NT2/D1 (cell line): ENCODE data around the gene PDE8A.

ENCODE experiments used
- DNase-seq: peaks from one replicate; pipeline ENCODE4 v3.0.0-alpha.2; 2011; ENCODE audit warnings: low read depth, low spot score
- H3K27me3 ChIP-seq: 2 replicates; pipeline ENCODE4 v1.6.0; 2011; ENCODE audit warnings: mild to moderate bottlenecking; ENCODE audit not compliant: insufficient read length, insufficient read depth
- H3K36me3 ChIP-seq: 2 replicates; pipeline ENCODE4 v1.6.1; 2011; ENCODE audit warnings: mild to moderate bottlenecking, low read length, mixed read lengths; ENCODE audit not compliant: insufficient read depth, insufficient read length
- H3K4me1 ChIP-seq: 2 replicates; pipeline ENCODE4 v1.5.1; 2011; ENCODE audit not compliant: insufficient read depth, insufficient read length
- H3K4me3 ChIP-seq: 2 replicates; pipeline ENCODE4 v1.5.1; 2011; ENCODE audit warnings: low read depth; ENCODE audit not compliant: insufficient read length
- H3K9ac ChIP-seq: 2 replicates; pipeline ENCODE4 v1.6.0; 2011; ENCODE audit warnings: low read depth; ENCODE audit not compliant: insufficient read length
- H3K9me3 ChIP-seq: 2 replicates; pipeline ENCODE4 v1.5.1; 2011; ENCODE audit warnings: mild to moderate bottlenecking, low read length; ENCODE audit not compliant: insufficient read depth
- SUZ12 ChIP-seq: IDR thresholded peaks from 2 replicates; pipeline ENCODE4 v1.6.1; 2011; ENCODE audit not compliant: insufficient read length, insufficient read depth; ENCODE audit errors: extremely low read depth
- YY1 ChIP-seq: IDR thresholded peaks from 2 replicates; pipeline ENCODE4 v1.6.1; 2011; ENCODE audit not compliant: insufficient read length, insufficient read depth
- ZNF274 ChIP-seq: IDR thresholded peaks from 2 replicates; pipeline ENCODE4 v1.6.1; 2011; ENCODE audit warnings: mild to moderate bottlenecking, low read depth, low read length

The PDE8A gene

DNA sequence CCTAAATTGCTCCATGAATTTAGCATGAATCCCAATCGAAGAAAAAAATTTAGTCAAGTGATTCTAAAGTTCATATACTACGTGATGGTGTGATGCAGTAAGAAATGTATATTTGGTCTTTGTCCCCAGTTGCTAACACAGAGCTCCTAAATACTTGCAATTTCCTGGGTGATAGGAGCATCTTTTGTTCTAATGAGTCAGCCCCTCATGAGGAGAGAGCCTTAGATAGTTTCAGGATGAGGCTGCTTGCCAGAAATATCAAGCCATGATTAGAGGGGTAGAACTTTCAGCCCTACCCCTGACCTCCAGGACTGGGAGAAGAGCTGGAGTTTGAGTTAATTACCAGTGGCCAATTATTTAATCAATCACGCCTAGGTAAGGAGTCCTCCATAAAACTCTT, 170.2 kb downstream of the PDE8A start:
- Histone ChIP-seq H3K9ac (no peak overlapping the region), H3K4me3 (no peak overlapping the region), H3K9me3 (no peaks in the 10 kb centered on the region), H3K36me3 (no peaks in the 10 kb centered on the region), H3K4me1 (no peaks in the 10 kb centered on the region), H3K27me3 (no peaks in the 10 kb centered on the region)
- no peak for DNase-seq
- TF ChIP-seq ZNF274 (no peak), SUZ12 (no peak), YY1 (no peak)

DNA sequence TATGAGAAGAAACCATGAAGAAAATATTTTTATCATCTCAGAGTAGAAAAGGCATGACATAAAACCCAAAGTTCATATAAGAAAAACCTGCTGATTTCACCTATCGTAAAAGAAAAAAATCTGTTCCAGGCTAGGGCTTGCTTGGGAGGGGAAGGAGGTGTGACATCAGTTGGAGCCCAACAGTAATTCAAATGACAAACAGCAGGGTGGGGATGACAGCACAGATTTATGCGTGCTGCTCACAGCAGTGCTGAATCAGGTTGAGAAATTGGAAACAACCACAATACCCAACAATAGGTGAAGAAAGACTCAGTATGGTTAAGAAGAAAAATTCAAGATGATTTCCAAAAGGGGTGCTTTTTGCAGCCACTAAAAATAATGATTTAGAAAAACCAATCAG, 172.4 kb downstream of the PDE8A start:
- Histone ChIP-seq H3K27me3 (no peaks in the 10 kb centered on the region), H3K9ac (no peak overlapping the region), H3K9me3 (no peaks in the 10 kb centered on the region), H3K4me1 (no peaks in the 10 kb centered on the region), H3K36me3 (no peaks in the 10 kb centered on the region), H3K4me3 (no peak overlapping the region)
- DNase-seq, result peak; percentile 23
- TF ChIP-seq YY1, result no peak
- TF ChIP-seq SUZ12, result no peak
- no peak for TF ChIP-seq ZNF274

DNA sequence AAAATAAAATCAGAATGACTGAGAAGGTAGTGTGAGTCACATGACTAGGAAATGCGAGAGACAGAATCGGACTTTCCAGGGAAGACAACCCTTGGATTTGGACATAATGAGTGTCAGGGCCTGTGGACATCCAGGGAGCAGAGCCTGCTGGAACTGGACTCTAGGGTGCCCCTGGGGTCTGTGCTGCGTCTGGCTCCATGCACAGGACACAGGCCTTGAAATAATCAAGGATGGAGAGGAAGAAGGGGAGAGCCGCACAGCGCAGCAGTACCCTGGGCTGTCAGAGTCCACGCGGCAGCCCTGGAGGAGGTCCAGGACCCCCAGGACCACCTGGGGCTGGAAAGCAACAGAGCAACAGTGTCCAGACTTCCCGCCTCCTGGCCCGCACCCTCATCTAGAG, 173.7 kb downstream of the PDE8A start:
- no peak overlapping the region for H3K4me3 ChIP-seq
- TF ChIP-seq ZNF274, result no peak
- no peak for TF ChIP-seq YY1
- TF ChIP-seq SUZ12, result no peak
- H3K9ac ChIP-seq, result no peak overlapping the region
- no peaks in the 10 kb centered on the region for H3K27me3 ChIP-seq
- no peak for DNase-seq
- H3K36me3 ChIP-seq, result no peaks in the 10 kb centered on the region
- no peaks in the 10 kb centered on the region for H3K4me1 ChIP-seq
- H3K9me3 ChIP-seq, result no peaks in the 10 kb centered on the region

DNA sequence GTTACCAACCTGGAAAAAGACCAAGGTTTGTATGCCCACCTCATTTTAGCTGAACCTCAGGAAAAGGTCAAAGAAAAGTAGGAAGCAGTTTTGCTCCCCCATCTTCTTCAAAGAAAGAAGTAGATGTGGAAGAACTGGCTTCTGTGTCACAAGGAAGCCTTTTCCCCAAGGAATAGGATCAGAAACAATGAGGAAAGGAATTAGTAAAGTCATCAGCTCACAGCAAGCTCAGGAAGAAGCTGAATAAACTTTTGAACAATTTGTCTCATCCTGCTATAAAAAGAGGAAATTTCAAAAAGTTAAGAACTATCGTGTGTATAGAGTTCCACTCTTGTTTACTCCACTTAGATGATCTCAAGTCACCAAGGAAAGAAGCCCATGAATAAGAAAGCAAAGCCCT, 174.2 kb downstream of the PDE8A start:
- Histone ChIP-seq H3K36me3 (no peaks in the 10 kb centered on the region), H3K4me3 (no peak overlapping the region), H3K9ac (no peak overlapping the region), H3K9me3 (no peaks in the 10 kb centered on the region), H3K4me1 (no peaks in the 10 kb centered on the region), H3K27me3 (no peaks in the 10 kb centered on the region)
- no peak for DNase-seq
- TF ChIP-seq SUZ12 (no peak), ZNF274 (no peak), YY1 (no peak)

DNA sequence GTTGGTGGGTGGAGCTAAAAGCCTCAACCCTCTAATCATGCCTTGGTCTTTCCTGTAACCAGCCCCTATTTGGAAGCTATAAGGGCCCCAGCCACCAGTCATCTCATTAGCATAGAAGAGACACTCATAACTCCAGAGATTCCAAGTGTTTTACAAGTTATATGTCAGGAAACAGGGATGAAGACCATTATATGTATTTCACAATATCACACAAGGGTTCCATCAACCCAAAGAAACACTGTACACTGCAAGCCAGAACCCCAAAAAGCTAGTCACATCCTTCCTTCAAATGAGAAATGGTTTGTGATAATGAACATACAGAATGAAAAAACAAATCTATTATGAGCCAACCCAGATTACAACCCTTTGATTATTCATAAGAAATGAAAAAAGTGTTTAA, 175.7 kb downstream of the PDE8A start:
- H3K9ac ChIP-seq, result no peak overlapping the region
- no peaks in the 10 kb centered on the region for H3K36me3 ChIP-seq

DNA sequence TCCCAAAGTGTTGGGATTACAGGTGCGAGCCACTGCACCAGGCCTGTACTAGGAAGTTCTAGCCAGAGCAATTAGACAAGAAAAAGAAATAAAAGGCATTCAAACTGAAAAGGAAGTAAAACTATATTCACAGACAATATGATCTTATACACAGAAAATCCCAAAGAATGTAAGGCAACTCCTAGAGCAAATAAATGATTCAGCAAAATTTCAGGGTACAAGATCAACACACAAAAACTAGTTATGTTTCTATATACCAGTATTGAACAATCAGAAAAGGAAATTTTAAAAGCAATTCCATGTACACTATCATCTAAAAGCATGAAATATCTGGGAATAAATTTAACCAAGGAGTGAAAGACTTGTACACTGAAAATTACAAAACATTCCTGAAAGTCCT, 180.6 kb downstream of the PDE8A start:
- H3K4me1 ChIP-seq, result no peaks in the 10 kb centered on the region
- TF ChIP-seq YY1 (no peak), SUZ12 (no peak), ZNF274 (no peak)
- H3K9ac ChIP-seq, result no peak overlapping the region
- H3K36me3 ChIP-seq, result no peaks in the 10 kb centered on the region
- peaks cover 8% of the 10 kb centered on the region; the same call in 1 of the 2 replicates for H3K9me3 ChIP-seq
- no peak overlapping the region for H3K4me3 ChIP-seq
- no peaks in the 10 kb centered on the region for H3K27me3 ChIP-seq
- no peak for DNase-seq

More for the DNA sequence above, 175.7 kb downstream of the PDE8A start:
- TF ChIP-seq ZNF274 (no peak), SUZ12 (no peak), YY1 (no peak)
- H3K9me3 ChIP-seq, result no peaks in the 10 kb centered on the region
- no peaks in the 10 kb centered on the region for H3K27me3 ChIP-seq
- no peak overlapping the region for H3K4me3 ChIP-seq
- H3K4me1 ChIP-seq, result no peaks in the 10 kb centered on the region
- no peak for DNase-seq

DNA sequence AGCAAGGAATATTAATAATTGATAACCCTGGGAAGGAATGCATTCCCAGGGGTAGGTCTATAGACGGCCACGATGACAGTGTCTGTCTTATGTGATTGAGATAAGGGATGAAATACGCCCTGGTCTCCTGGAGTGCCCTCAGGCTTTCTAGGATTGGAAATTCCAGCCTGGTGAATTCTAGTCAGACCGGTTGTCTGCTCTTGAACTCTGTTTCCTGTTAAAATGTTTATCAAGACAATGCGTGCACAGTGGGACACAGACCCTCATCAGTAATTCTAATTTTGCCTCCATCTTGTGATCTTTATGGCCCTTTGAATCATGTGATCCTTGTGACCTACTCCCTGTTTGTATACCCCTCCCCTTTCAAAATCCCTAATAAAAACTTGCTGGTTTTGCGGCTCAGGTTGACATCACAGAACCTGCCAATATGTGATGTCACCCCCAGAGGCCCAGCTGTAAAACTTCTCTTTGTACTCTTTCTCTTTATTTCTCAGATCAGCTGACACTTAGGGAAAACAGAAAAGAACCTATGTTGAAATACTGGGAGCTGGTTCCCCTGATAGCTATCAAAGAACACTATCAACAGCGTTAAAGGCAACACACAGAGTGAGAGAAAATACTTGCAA, 183.3 kb downstream of the PDE8A start:
- H3K9ac ChIP-seq, result no peak overlapping the region
- H3K27me3 ChIP-seq, result no peaks in the 10 kb centered on the region
- TF ChIP-seq YY1, result no peak
- no peak for TF ChIP-seq ZNF274
- TF ChIP-seq SUZ12, result no peak
- DNase-seq, result peak; percentile 2
- H3K4me3 ChIP-seq, result no peak overlapping the region
- H3K36me3 ChIP-seq, result no peaks in the 10 kb centered on the region
- H3K9me3 ChIP-seq, result peaks cover 10% of the 10 kb centered on the region
- H3K4me1 ChIP-seq, result no peaks in the 10 kb centered on the region
